Loucy (cell line): Measurements from ENCODE around the gene UBAC2.

Source experiments
- H2AFZ ChIP-seq: fragments of 200-600 bp; sonication (generic); 2 replicates; pipeline ENCODE4 v1.6.0; 2016; ENCODE audit warnings: antibody characterized with exemption, mild to moderate bottlenecking, low read length, moderate library complexity
- H3F3A ChIP-seq: fragments of 200-600 bp; 2 replicates; pipeline ENCODE4 v1.6.0; 2016; ENCODE audit warnings: antibody characterized with exemption, low read depth, mild to moderate bottlenecking
- H3K27me3 ChIP-seq: fragments of 200-600 bp; sonication (generic); 2 replicates; pipeline ENCODE4 v1.6.1; 2014; ENCODE audit warnings: low read length, mild to moderate bottlenecking; ENCODE audit not compliant: insufficient read depth, poor library complexity, severe bottlenecking
- H3K36me3 ChIP-seq: fragments of 200-600 bp; sonication (generic); 2 replicates; pipeline ENCODE4 v1.6.1; 2016; ENCODE audit warnings: low read length; ENCODE audit not compliant: insufficient read depth
- H3K4me1 ChIP-seq: fragments of 200-600 bp; sonication (generic); 2 replicates; pipeline ENCODE4 v1.5.1; 2014; ENCODE audit warnings: low read length, mild to moderate bottlenecking; ENCODE audit not compliant: insufficient read depth, poor library complexity, severe bottlenecking
- H3K4me2 ChIP-seq: fragments of 200-600 bp; sonication (generic); 2 replicates; pipeline ENCODE4 v1.6.0; 2014; ENCODE audit warnings: antibody characterized with exemption, low read length, low read depth, mild to moderate bottlenecking; ENCODE audit not compliant: poor library complexity, severe bottlenecking
- H3K4me3 ChIP-seq: fragments of 200-600 bp; sonication (generic); 2 replicates; pipeline ENCODE4 v1.5.1; 2014; ENCODE audit warnings: low read length, mild to moderate bottlenecking, mixed read lengths; ENCODE audit not compliant: poor library complexity, severe bottlenecking
- H3K79me2 ChIP-seq: fragments of 200-600 bp; sonication (generic); 2 replicates; pipeline ENCODE4 v1.6.1; 2014; ENCODE audit warnings: low read length; ENCODE audit not compliant: insufficient read depth
- H3K9ac ChIP-seq: fragments of 200-600 bp; sonication (generic); 2 replicates; pipeline ENCODE4 v1.6.0; 2014; ENCODE audit warnings: mild to moderate bottlenecking, low read depth, low read length, moderate library complexity; ENCODE audit not compliant: poor library complexity, severe bottlenecking
- H3K9me2 ChIP-seq: fragments of 200-600 bp; sonication (generic); replicated peaks from 2 replicates; pipeline ENCODE4 v1.6.1; 2016; ENCODE audit warnings: low read depth, low read length, mixed read lengths
- H3K9me3 ChIP-seq: fragments of 200-600 bp; sonication (generic); 2 replicates; pipeline ENCODE4 v1.6.1; 2014; ENCODE audit warnings: mild to moderate bottlenecking, antibody characterized with exemption, low read length, low read depth; ENCODE audit not compliant: insufficient read depth
- H4K20me1 ChIP-seq: fragments of 200-600 bp; sonication (generic); 2 replicates; pipeline ENCODE4 v1.6.0; 2014; ENCODE audit warnings: antibody characterized with exemption, low read length, mild to moderate bottlenecking; ENCODE audit not compliant: insufficient read depth, poor library complexity, severe bottlenecking
- EZH2phosphoT487 ChIP-seq: fragments of 200-600 bp; IDR thresholded peaks from 2 replicates; pipeline ENCODE4 v1.6.1; 2018; ENCODE audit warnings: antibody characterized with exemption, mild to moderate bottlenecking, moderate library complexity, borderline replicate concordance
- TF ChIP-seq, protein P1 (sequence below): fragments of 200-600 bp; sonication (generic); conservative IDR thresholded peaks from 2 replicates; pipeline ENCODE4 v1.5.1; 2014; ENCODE audit warnings: mild to moderate bottlenecking, antibody characterized with exemption, low read length

The UBAC2 gene

DNA sequence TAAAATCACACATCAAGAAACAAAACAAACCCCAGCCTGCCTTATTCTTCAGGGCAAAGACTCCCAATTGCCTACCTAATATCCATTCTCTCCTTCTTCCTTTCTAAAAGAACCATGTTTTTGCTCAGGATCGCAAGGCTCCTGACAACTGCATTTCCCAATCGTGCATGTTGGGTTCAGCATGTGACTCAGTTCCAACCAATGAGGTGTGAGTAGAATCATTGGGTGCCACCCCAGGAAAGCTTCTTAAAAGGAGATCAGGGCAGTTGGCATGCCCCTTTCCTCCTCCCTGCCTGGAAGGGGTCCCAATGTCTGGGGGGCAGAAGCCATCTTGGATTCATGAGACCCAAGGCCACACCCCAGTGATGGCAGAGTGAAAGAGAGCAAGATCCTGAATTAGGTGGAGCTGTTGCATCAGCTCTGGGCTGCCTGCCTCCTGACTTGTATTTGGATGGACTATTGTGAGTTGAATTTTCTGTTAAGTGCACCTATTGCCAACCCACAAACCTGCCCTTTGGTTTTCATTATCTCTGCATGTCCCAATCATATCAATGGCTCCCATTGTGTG, 26.0 kb upstream of the UBAC2 start:
- H3K9ac ChIP-seq: no peak overlapping the region

DNA sequence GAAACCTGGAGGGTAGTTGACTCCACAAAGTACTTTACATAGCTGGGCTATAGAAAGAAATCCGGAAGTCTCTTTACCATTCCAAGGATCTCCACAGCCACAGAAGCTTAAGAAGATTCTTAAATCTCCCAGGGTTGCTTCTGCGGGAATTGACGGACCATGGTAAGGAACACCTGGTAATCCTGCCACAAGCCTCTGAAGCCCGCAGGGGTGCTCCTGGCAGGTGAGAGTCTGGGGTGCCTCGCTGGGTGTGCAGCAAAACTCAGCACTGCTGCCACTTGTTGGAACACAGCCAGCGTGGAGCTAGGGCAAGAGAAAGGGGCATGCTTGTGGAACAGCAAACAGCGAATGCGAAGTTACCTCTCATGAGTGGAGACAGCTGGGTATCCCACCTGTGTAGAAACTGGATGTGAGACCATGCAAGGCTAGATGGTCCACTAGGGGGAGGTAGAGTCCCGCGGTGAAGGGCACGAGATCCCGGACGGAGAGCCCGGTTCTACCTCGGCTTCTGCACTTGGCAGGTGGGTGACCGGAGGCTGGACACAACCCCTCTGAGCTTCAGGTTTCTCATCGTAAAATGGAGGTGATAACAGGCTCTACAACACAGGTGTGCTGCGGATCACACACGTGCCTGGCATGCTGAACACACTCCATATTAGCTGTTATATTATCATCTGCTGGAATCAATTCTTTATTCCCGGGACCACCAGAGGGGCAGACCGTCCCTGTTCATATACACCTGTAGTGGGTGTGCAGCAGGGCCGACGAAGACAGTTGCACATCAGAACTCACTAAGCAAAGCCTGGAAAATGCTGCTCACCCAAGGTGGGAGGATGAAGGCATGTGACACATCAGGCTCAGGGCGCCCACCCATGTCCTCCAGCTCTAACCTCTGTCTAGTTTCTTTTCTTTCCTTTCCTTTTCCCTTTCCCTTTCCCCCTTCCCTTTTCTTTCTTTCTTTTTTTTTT, 24.1 kb upstream of the UBAC2 start:
- Histone ChIP-seq H4K20me1 (no peaks in the 10 kb centered on the region), H2AFZ (peak overlapping the region; percentile 76), H3K9me3 (no peaks in the 10 kb centered on the region), H3K79me2 (no peaks in the 10 kb centered on the region), H3K4me2 (peak overlapping the region; percentile 72), H3K4me1 (peaks cover 9% of the 10 kb centered on the region), H3K27me3 (no peaks in the 10 kb centered on the region), H3K4me3 (peak overlapping the region; percentile 44), H3K9me2 (no peaks in the 10 kb centered on the region), H3K9ac (no peak overlapping the region), H3F3A (no peaks in the 10 kb centered on the region), H3K36me3 (no peaks in the 10 kb centered on the region)
- TF ChIP-seq, protein P1, sequence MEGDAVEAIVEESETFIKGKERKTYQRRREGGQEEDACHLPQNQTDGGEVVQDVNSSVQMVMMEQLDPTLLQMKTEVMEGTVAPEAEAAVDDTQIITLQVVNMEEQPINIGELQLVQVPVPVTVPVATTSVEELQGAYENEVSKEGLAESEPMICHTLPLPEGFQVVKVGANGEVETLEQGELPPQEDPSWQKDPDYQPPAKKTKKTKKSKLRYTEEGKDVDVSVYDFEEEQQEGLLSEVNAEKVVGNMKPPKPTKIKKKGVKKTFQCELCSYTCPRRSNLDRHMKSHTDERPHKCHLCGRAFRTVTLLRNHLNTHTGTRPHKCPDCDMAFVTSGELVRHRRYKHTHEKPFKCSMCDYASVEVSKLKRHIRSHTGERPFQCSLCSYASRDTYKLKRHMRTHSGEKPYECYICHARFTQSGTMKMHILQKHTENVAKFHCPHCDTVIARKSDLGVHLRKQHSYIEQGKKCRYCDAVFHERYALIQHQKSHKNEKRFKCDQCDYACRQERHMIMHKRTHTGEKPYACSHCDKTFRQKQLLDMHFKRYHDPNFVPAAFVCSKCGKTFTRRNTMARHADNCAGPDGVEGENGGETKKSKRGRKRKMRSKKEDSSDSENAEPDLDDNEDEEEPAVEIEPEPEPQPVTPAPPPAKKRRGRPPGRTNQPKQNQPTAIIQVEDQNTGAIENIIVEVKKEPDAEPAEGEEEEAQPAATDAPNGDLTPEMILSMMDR: peak; percentile 95
- no peak for TF ChIP-seq EZH2phosphoT487

More for the DNA sequence above, 26.0 kb upstream of the UBAC2 start:
- Histone ChIP-seq H4K20me1 (no peaks in the 10 kb centered on the region), H3K27me3 (no peaks in the 10 kb centered on the region), H3F3A (no peaks in the 10 kb centered on the region), H3K4me1 (peaks cover 9% of the 10 kb centered on the region), H3K9me2 (no peaks in the 10 kb centered on the region), H3K4me2 (no peak overlapping the region), H2AFZ (peak overlapping the region; percentile 75), H3K36me3 (no peaks in the 10 kb centered on the region), H3K4me3 (no peak overlapping the region), H3K79me2 (no peaks in the 10 kb centered on the region), H3K9me3 (no peaks in the 10 kb centered on the region)
- TF ChIP-seq, protein P1: no peak
- no peak for TF ChIP-seq EZH2phosphoT487

DNA sequence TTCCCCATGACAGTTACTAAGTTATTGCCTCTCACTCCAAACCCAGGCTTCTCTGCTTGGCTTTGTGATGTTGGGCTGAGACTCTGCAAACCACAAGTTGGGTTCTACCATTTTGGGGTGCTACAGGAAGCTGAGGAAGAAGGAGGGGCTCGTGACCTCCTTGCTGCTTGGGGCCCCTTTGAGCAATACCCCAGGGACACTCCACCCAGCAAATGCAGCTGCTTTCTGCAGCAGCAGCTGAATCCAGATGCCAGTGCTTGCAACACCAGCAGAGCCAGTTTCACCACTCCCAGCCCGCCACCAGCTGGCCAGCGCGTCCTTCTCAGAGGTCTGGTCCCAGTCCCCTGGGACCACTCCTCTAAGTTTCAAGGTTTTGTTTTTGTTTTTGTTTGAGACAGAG, 22.0 kb upstream of the UBAC2 start:
- Histone ChIP-seq H3K4me3 (no peak overlapping the region), H3K79me2 (no peaks in the 10 kb centered on the region), H3K9me2 (no peaks in the 10 kb centered on the region), H3K36me3 (no peaks in the 10 kb centered on the region), H3K9me3 (no peaks in the 10 kb centered on the region), H2AFZ (no peak overlapping the region), H3K4me1 (peaks cover 9% of the 10 kb centered on the region), H3K4me2 (no peak overlapping the region), H4K20me1 (no peaks in the 10 kb centered on the region), H3K9ac (no peak overlapping the region), H3K27me3 (no peaks in the 10 kb centered on the region), H3F3A (no peaks in the 10 kb centered on the region)
- TF ChIP-seq, protein P1: no peak
- no peak for TF ChIP-seq EZH2phosphoT487
